HepG2 (cell line): ENCODE results near the gene FEV. TPM values are rescaled to one million over a fixed set of nuclear protein-coding genes. Genes with fewer than 3 reads are reported as not detected.

Source experiments
- BRCA1 ChIP-seq: sonication (generic); formaldehyde crosslinking; IDR thresholded peaks from 2 replicates; pipeline ENCODE4 v1.4.0; 2020; ENCODE audit warnings: missing genetic modification reagents
- CENPX ChIP-seq: sonication (generic); formaldehyde crosslinking; IDR thresholded peaks from 2 replicates; pipeline ENCODE4 v1.9.0; 2021; ENCODE audit warnings: mild to moderate bottlenecking, missing genetic modification reagents, moderate library complexity
- GMEB2 ChIP-seq: IDR thresholded peaks from 2 replicates; pipeline ENCODE4 v1.6.1; 2016; ENCODE audit warnings: missing biosample characterization, missing genetic modification reagents, low read depth
- HMG20B ChIP-seq: conservative IDR thresholded peaks from 2 replicates; pipeline ENCODE4 v1.6.1; 2016; ENCODE audit warnings: missing genetic modification reagents, missing compliant biosample characterization
- HMGXB4 ChIP-seq, 2 experiments: sonication (generic) in 1 of 2; formaldehyde crosslinking in 1 of 2; IDR thresholded peaks; 2 replicates each; pipeline versions ENCODE4 v1.4.0 to v1.6.1; 2018 to 2020; ENCODE audit warnings: missing genetic modification reagents in 2 of 2, borderline replicate concordance in 1 of 2, low read depth in 1 of 2, mild to moderate bottlenecking in 1 of 2, missing biosample characterization in 1 of 2
- IRF2 ChIP-seq: IDR thresholded peaks from 2 replicates; pipeline ENCODE4 v1.6.1; 2018; ENCODE audit warnings: missing genetic modification reagents, missing compliant biosample characterization
- KAT2B ChIP-seq: fragments of 150-350 bp; IDR thresholded peaks from 2 replicates; pipeline ENCODE4 v1.6.1; 2014; ENCODE audit warnings: low read depth, low read length, borderline replicate concordance
- KAT8 ChIP-seq: IDR thresholded peaks from 2 replicates; pipeline ENCODE4 v1.6.1; 2016; ENCODE audit warnings: missing genetic modification reagents, missing compliant biosample characterization
- KDM5A ChIP-seq: fragments of 200-600 bp; sonication (generic); IDR thresholded peaks from 2 replicates; pipeline ENCODE4 v1.7.0; 2018; ENCODE audit warnings: antibody characterized with exemption, mild to moderate bottlenecking, low read length, borderline replicate concordance
- MATR3 ChIP-seq: sonication (generic); formaldehyde crosslinking; IDR thresholded peaks from 2 replicates; pipeline ENCODE4 v1.4.0; 2020; ENCODE audit warnings: missing genetic modification reagents
- NFE2 ChIP-seq: sonication (generic); formaldehyde crosslinking; IDR thresholded peaks from 2 replicates; pipeline ENCODE4 v1.4.0; 2020; ENCODE audit warnings: missing genetic modification reagents
- NR2C2 ChIP-seq: sonication (generic); formaldehyde crosslinking; IDR thresholded peaks from 2 replicates; pipeline ENCODE4 v1.4.0; 2020; ENCODE audit warnings: missing genetic modification reagents, mild to moderate bottlenecking, moderate library complexity, borderline replicate concordance
- PPARG ChIP-seq: conservative IDR thresholded peaks from 2 replicates; pipeline ENCODE4 v1.6.1; 2016; ENCODE audit warnings: missing biosample characterization, missing genetic modification reagents
- TAF15 ChIP-seq: fragments of 200-400 bp; formaldehyde crosslinking; IDR thresholded peaks from one replicate; pipeline ENCODE4 v1.6.1; 2018; ENCODE audit warnings: mild to moderate bottlenecking, low read depth, low read length; ENCODE audit not compliant: poor library complexity, severe bottlenecking
- TOE1 ChIP-seq: sonication (generic); formaldehyde crosslinking; IDR thresholded peaks from 2 replicates; pipeline ENCODE4 v1.4.0; 2020; ENCODE audit warnings: mild to moderate bottlenecking, missing genetic modification reagents
- TRAFD1 ChIP-seq: sonication (generic); formaldehyde crosslinking; IDR thresholded peaks from 2 replicates; pipeline ENCODE4 v1.5.1; 2020; ENCODE audit warnings: missing genetic modification reagents, mild to moderate bottlenecking, borderline replicate concordance
- ZNF124 ChIP-seq: sonication (generic); formaldehyde crosslinking; IDR thresholded peaks from 2 replicates; pipeline ENCODE4 v1.4.0; 2020; ENCODE audit warnings: missing genetic modification reagents
- ZNF18 ChIP-seq: sonication (generic); formaldehyde crosslinking; IDR thresholded peaks from 2 replicates; pipeline ENCODE4 v1.8.0; 2022; ENCODE audit warnings: mild to moderate bottlenecking, missing genetic modification reagents; ENCODE audit not compliant: insufficient replicate concordance
- ZNF333 ChIP-seq: sonication (generic); formaldehyde crosslinking; IDR thresholded peaks from 2 replicates; pipeline ENCODE4 v1.4.0; 2020; ENCODE audit warnings: mild to moderate bottlenecking, missing genetic modification reagents, borderline replicate concordance
- ZNF343 ChIP-seq: sonication (generic); formaldehyde crosslinking; IDR thresholded peaks from 2 replicates; pipeline ENCODE4 v1.4.0; 2020; ENCODE audit warnings: mild to moderate bottlenecking, missing genetic modification reagents
- ZNF557 ChIP-seq: sonication (generic); formaldehyde crosslinking; IDR thresholded peaks from 2 replicates; pipeline ENCODE4 v1.4.0; 2020; ENCODE audit warnings: missing genetic modification reagents
- ZNF773 ChIP-seq: sonication (generic); formaldehyde crosslinking; IDR thresholded peaks from 2 replicates; pipeline ENCODE4 v1.4.0; 2020; ENCODE audit warnings: missing genetic modification reagents, borderline replicate concordance
- ZNF775 ChIP-seq: sonication (generic); formaldehyde crosslinking; IDR thresholded peaks from 2 replicates; pipeline ENCODE4 v1.4.0; 2020; ENCODE audit warnings: missing genetic modification reagents, mild to moderate bottlenecking, moderate library complexity, borderline replicate concordance
- ZNF776 ChIP-seq: sonication (generic); formaldehyde crosslinking; IDR thresholded peaks from 2 replicates; pipeline ENCODE4 v1.4.0; 2020; ENCODE audit warnings: mild to moderate bottlenecking, missing genetic modification reagents
- polyA plus RNA-seq, 8 experiments: library from polyadenylated mRNA; depleted of rRNA in 3 of 8; stranded (reverse) in 7 of 8; unstranded in 1 of 8; fragments of >200 nt; fragmentation: Illumina TruSeq in 4 of 8; extraction: Trizol in 4 of 8; gene quantifications; 2 replicates each; pipeline versions ENCODE4 v1.2.1 to v1.2.3, GENCODE V29; 2011 to 2016; ENCODE audit warnings: low read depth in 4 of 8, missing spikeins in 1 of 8, mixed read lengths in 1 of 8; ENCODE audit not compliant: insufficient read depth in 1 of 8
- total RNA-seq, 5 experiments: library from RNA; depleted of rRNA; stranded (reverse); fragments of >200 nt; fragmentation: Illumina TruSeq; extraction: Trizol; gene quantifications; 2 replicates each; pipeline ENCODE4 v1.2.3, GENCODE V29; 2016; ENCODE audit warnings: low read depth in 1 of 5

Gene FEV
- total and polyA plus RNA-seq, 2 of the 13 experiments (the other 11 are each of a cell fraction or from before 2014, with no cell fraction given), result not detected

- TF ChIP-seq KAT2B (no peak), HMG20B (CRISPR knock-in tag) (0 out of 2 replicates have a peak, but pooled peaks have one; percentile 44), ZNF333 (CRISPR knock-in tag) (peak; percentile 93; the same call in 1 of the 2 replicates), BRCA1 (CRISPR knock-in tag) (peak; percentile 96), NR2C2 (no peak), PPARG (CRISPR knock-in tag) (0 out of 2 replicates have a peak, but pooled peaks have one; percentile 64), CENPX (CRISPR knock-in tag) (no peak), KDM5A (no peak), TAF15 (no peak), IRF2 (peak; percentile 71; the same call in 1 of the 2 replicates), GMEB2 (CRISPR knock-in tag) (no peak), ZNF124 (peak; percentile 90; the same call in 1 of the 2 replicates), ZNF343 (CRISPR knock-in tag) (0 out of 2 replicates have a peak, but pooled peaks have one; percentile 63), KAT8 (CRISPR knock-in tag) (peak; percentile 45; the same call in 1 of the 2 replicates), ZNF557 (peak; percentile 98), TOE1 (no peak), ZNF18 (CRISPR knock-in tag) (peak; percentile 77), ZNF776 (CRISPR knock-in tag) (peak; percentile 60; the same call in 1 of the 2 replicates), HMGXB4 (CRISPR knock-in tag; IDR thresholded peaks at IDR 0.05; ENCODE audit: borderline replicate concordance in 1 of 2, low read depth in 1 of 2) (no peak; a peak in 1 of 4 replicates), TRAFD1 (CRISPR knock-in tag) (no peak), ZNF775 (CRISPR knock-in tag) (no peak), MATR3 (CRISPR knock-in tag) (no peak), NFE2 (CRISPR knock-in tag) (no peak), ZNF773 (CRISPR knock-in tag) (peak; percentile 80; the same call in 1 of the 2 replicates)
Observed at GRCh38 chr2:218962859-218963492, 22.0 kb downstream of the FEV start (continued).
